Activated CD8-positive, alpha-beta memory T cell treated with anti-CD3 and anti-CD28 coated beads, Interleukin-2, amount 50 U/mL, for 24 hours (primary cell): ENCODE results near the gene MMRN2.

ENCODE experiments used
- DNase-seq: peaks from one replicate; pipeline ENCODE4 v3.0.0-alpha.2; 2020; ENCODE audit errors: extremely low read depth

The MMRN2 gene

DNA sequence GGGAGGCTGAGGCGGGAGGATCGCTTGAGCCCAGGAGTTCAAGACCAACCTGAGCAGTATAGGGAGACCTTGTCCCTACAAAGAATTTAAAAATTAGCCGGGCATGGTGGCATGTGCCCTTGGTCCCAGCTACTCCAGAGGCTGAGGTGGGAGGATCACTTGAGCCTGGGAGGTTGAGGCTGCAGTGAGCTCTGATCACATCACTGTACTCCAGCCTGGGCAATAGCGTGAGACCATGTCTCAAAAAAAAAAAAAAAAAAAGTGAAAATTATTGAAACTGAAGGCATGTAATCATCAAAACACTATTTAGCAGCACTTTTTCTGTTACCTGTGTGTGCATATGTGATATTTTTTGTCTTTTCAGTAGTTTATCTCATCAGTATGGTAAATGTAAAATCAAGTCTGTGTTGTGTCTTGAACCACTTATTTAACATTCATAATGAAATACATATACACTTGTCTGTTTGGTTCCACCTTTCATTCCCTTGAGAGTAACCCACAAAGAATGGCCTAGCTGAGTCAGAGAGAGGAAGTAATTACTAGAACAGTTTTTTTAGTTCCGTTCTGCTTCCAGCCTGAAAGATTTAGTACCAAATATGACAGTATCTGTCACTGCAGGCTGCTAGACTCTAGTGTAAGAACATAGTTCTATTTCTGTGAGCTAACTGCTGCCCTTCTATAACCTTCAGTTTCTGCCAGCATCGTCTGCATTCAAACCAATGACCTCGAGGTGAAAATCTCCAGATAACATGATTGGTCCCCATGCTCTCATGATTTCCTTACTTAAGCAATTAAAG is 68.6 kb downstream of the MMRN2 start:
- DNase-seq: no peak
